HFFc6 (cell line): ENCODE measurements around the gene GNA12. TPM values are rescaled to one million over a fixed set of nuclear protein-coding genes. Genes with fewer than 3 reads are reported as not detected.

Source experiments
- DNase-seq: peaks from one replicate; pipeline ENCODE4 v3.0.0-alpha.2; 2018
- H3K27ac Mint-ChIP-seq: 2 replicates; pipeline ENCODE4 v1.8.0; 2020; ENCODE audit warnings: mild to moderate bottlenecking, mixed read lengths
- H3K27me3 Mint-ChIP-seq: 2 replicates; pipeline ENCODE4 v1.8.0; 2021; ENCODE audit warnings: mild to moderate bottlenecking, moderate library complexity, mixed read lengths; ENCODE audit not compliant: insufficient read depth
- H3K36me3 Mint-ChIP-seq: 2 replicates; pipeline ENCODE4 v1.8.0; 2021; ENCODE audit warnings: low read depth, mixed read lengths
- H3K4me1 Mint-ChIP-seq: 2 replicates; pipeline ENCODE4 v1.8.0; 2020; ENCODE audit warnings: low read depth, mixed read lengths
- H3K4me3 Mint-ChIP-seq: 2 replicates; pipeline ENCODE4 v1.8.0; 2020; ENCODE audit warnings: mild to moderate bottlenecking, moderate library complexity, mixed read lengths
- H3K9me3 Mint-ChIP-seq: 2 replicates; pipeline ENCODE4 v1.8.0; 2020; ENCODE audit warnings: mild to moderate bottlenecking, mixed read lengths
- total RNA-seq, 6 experiments: library from RNA; stranded (reverse); fragmentation: NEBNext Ultra II Directional; extraction: Animal tissue kit (Norgen Biotek cat#: 25700); gene quantifications; 2 replicates in 1 of 6; 3 replicates in 5 of 6; pipeline ENCODE4 v1.2.3, GENCODE V29; 2021
- TF ChIP-seq, protein P1 (sequence below): fragments of 200-600 bp; sonication (generic); IDR thresholded peaks from 2 replicates; pipeline ENCODE4 v1.5.0; 2021; ENCODE audit warnings: antibody characterized with exemption, mild to moderate bottlenecking

GNA12 gene
- total RNA-seq, 6 experiments from 2014 or later, result 52.9 to 61.9 (median 57.6) TPM

DNA sequence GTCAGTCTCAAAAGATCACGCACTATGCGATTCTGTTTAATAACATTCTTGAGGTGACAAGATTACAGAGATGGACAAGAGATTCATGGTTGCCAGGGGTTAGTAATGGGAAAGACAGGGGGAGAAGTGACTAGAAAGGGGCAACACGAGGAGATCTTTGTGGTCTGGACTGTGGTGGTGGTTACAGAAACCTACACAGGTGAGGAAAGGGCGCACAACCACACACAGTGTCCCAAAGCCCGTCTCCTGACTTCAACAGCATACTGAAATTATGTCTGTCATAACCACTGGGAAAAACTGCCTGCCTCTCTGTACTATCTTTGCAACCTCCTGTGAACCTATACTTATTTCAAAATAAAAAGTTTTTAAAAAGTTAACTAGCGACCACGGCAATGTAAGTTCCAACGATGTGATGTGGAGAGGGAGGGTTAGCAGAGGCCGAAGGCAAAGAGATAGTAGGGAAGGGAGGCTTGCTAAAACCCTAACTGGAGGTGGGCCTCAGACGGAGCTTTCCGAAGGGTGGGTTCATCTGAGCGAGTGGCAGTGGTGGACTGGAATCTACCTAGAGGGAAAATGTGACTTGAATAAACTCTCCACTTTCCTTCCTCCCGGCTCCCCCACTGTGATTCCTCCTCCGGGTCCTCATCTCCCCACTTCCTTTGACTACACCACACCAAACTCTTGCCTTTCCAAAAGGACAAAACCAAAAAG lies 43.7 kb downstream of the GNA12 start:
- peak overlapping the region; percentile 83; the same call in 1 of the 2 replicates for H3K27ac Mint-ChIP-seq
- TF ChIP-seq, protein P1, sequence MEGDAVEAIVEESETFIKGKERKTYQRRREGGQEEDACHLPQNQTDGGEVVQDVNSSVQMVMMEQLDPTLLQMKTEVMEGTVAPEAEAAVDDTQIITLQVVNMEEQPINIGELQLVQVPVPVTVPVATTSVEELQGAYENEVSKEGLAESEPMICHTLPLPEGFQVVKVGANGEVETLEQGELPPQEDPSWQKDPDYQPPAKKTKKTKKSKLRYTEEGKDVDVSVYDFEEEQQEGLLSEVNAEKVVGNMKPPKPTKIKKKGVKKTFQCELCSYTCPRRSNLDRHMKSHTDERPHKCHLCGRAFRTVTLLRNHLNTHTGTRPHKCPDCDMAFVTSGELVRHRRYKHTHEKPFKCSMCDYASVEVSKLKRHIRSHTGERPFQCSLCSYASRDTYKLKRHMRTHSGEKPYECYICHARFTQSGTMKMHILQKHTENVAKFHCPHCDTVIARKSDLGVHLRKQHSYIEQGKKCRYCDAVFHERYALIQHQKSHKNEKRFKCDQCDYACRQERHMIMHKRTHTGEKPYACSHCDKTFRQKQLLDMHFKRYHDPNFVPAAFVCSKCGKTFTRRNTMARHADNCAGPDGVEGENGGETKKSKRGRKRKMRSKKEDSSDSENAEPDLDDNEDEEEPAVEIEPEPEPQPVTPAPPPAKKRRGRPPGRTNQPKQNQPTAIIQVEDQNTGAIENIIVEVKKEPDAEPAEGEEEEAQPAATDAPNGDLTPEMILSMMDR, result no peak

DNA sequence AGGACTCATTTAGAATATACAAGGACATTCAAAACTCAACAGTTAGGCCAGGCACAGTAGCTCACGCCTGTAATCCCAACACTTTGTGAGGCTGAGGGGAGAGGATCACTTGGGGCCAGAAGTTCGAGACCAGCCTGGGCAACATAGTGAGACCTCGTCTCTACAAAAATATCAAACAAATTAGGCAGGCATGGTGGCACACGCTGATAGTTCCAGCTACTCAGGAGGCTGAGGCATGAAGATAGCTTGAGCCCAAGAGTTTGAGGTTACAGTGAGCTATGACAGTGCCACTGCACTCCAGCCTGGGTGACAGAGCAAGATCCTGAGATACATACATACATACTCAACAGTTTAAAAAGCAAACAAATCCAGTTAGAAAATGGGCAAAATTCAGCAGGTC lies 44.9 kb downstream of the GNA12 start:
- Mint-ChIP-seq H3K27ac (no peak overlapping the region), H3K9me3 (no peaks in the 10 kb centered on the region), H3K27me3 (no peaks in the 10 kb centered on the region), H3K36me3 (peaks cover 27% of the 10 kb centered on the region), H3K4me3 (no peak overlapping the region), H3K4me1 (peaks cover 71% of the 10 kb centered on the region)
- DNase-seq, result no peak
- TF ChIP-seq, protein P1, result no peak

More for the DNA sequence above, 43.7 kb downstream of the GNA12 start:
- H3K4me1 Mint-ChIP-seq, result peaks cover 76% of the 10 kb centered on the region
- DNase-seq, result no peak
- H3K9me3 Mint-ChIP-seq, result no peaks in the 10 kb centered on the region
- H3K4me3 Mint-ChIP-seq, result no peak overlapping the region
- H3K27me3 Mint-ChIP-seq, result no peaks in the 10 kb centered on the region
- peaks cover 20% of the 10 kb centered on the region for H3K36me3 Mint-ChIP-seq

DNA sequence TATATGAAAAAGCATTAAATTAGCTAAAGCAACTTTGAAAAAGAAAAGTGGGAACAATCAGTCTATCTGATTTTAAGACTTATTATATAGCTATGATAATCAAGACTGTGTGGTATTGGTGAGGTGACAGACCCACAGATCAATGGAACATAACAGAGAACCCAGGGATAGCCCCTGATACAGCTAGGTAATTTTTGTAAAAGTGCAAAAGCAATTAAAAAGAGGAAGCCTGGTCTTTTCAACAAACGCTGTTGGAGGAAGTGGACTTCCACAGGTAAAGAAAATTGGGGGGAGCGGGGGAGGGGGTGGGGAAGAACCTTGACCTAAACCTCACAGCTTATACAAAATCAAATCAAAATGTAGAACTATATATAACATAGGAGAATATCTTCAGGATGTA lies 45.4 kb downstream of the GNA12 start:
- H3K9me3 Mint-ChIP-seq, result no peaks in the 10 kb centered on the region
- TF ChIP-seq, protein P1, result no peak

DNA sequence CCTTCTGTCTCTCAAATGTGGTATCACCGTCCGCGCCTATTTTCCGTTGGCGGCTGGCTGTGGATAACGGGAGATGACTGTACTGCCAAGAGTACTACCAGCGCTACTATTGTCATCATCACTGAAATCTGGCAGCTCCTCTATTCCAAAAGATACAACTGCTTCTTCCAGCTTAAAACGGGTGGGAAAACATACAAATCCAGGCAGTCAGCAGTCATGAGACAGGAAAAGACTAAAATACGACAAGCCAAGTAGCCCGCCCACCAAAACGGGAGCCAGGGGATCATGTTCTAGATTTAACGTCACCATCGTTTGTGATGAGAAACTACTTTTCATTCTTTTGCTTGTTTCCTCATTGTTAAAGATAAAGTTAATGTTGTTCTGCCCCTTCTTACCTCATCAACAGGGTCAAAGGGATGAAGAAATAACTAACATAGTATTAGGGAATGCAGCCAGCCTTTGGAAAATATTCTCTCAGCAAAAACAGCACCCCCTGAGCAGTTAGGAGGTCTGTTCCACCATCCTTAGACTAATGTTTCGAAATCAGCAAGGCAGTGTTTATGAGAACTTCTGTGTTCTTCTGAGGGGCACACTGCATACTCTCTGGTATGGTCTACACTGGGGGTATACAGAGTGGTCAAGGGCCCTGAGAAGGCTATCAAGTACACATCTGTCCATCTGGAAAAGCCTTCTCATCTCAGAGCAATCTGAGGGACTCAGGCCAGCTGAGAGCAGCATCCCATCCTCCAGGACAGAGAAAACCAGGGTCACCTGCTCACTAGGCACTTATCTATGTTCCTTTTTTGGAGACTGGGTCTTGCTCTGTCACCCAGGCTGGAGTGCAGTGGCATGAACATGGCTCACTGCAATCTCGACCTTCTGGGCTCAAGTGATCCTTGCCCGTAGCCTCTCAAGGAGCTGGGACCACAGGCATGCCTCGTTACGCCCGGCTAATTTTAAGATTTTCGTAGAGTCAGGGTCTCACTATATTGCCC lies 47.5 kb downstream of the GNA12 start:
- peaks cover 42% of the 10 kb centered on the region for H3K36me3 Mint-ChIP-seq
- no peak overlapping the region for H3K4me3 Mint-ChIP-seq
- DNase-seq, result no peak
- TF ChIP-seq, protein P1, result no peak
- H3K27me3 Mint-ChIP-seq, result no peaks in the 10 kb centered on the region
- H3K27ac Mint-ChIP-seq, result peak overlapping the region; percentile 14; the same call in 1 of the 2 replicates
- peaks cover 45% of the 10 kb centered on the region for H3K4me1 Mint-ChIP-seq
- no peaks in the 10 kb centered on the region for H3K9me3 Mint-ChIP-seq

More for the DNA sequence above, 45.4 kb downstream of the GNA12 start:
- Mint-ChIP-seq H3K27me3 (no peaks in the 10 kb centered on the region), H3K27ac (no peak overlapping the region), H3K36me3 (peaks cover 33% of the 10 kb centered on the region), H3K4me3 (no peak overlapping the region), H3K4me1 (peaks cover 66% of the 10 kb centered on the region)
- no peak for DNase-seq

DNA sequence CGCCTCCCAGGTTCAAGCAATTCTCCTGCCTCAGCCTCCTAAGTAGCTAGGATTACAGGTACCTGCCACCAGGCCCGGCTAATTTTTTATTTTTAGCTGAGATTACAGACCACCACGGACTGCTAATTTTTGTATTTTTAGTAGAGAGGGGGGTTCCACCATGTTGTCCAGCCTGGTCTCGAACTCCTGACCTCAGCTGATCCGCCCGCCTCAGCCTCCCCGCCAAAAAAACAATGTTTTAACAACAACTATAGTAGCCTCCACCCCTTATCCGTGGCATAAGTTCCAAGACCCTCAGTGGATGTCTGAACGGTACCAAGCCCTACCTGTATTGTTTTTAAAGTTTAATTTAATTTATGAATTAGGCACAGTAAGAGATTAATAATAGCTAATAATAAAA lies 48.2 kb downstream of the GNA12 start:
- no peaks in the 10 kb centered on the region for H3K27me3 Mint-ChIP-seq
- no peak for DNase-seq
- TF ChIP-seq, protein P1, result no peak
- peaks cover 38% of the 10 kb centered on the region for H3K4me1 Mint-ChIP-seq
- peaks cover 36% of the 10 kb centered on the region for H3K36me3 Mint-ChIP-seq
- no peaks in the 10 kb centered on the region for H3K9me3 Mint-ChIP-seq
- H3K27ac Mint-ChIP-seq, result no peak overlapping the region
- no peak overlapping the region for H3K4me3 Mint-ChIP-seq
